Activated CD4-positive, alpha-beta T cell treated with anti-CD3 and anti-CD28 coated beads for 1 hour (primary cell): Measurements from ENCODE around the gene EIF5B.

Experiments used
- DNase-seq: peaks from one replicate; pipeline ENCODE4 v3.0.0-alpha.2; 2020

Gene EIF5B

DNA sequence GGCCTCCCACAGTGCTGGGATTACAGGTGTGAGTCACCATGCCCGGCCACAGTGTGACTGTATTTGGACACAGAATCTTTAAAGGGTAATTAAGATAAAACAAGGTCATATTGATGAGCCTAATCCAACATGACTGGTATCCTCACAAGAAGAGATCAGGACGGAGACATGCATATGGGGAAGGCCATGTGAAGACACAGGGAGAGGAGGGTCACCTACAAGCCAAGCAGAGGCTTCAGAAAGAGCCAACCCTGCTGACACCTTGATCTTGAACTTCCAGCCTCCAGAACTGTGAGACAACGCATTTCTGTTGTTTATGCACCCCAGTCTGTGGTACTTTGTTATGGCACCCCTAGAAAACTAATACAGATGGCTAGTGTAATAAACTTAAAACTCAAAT lies 80.2 kb downstream of the EIF5B start:
- no peak for DNase-seq

DNA sequence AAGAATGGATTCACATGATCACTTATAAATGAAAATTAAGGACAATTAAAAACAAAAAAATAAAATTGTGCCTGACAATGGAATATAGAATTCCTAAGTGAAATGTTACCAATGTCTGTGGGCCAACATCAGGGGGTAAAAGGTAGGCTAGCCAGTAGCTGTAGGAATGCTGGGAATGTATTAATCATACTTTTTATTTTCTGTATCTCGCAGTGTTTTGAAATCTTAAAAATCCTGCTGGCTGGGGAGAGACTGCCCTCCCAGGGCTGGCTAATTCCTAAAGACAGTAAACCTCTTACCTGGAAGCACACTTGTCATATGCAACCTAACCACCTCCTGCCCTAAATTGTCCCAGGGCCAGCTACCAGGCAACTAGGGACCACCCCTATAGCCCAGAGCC lies 82.8 kb downstream of the EIF5B start:
- no peak for DNase-seq

DNA sequence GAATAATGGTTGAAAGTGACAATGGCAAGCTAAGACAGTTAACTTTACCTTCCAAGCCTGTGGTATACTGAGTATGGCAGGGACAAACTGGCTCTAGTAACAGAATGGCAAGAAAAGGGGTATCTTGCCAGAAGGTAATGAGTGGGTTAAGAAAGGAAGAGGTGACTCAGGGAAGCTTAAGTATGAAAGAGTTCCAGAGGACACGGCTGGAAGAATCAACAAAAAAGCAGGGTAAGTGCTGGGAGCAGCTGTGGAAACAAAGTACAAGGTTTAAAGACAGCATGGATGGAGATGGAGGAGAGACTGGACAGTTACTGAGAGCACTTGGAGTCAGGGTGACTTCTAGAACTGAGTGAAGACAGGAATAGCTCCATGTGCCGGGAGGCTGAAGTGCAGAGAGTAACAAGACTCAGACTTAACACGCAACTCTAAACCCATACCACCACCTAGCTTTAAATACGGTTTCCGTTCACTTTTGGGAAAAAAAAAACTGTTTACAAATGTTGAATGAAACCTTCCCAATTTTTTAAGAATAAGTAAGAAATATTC lies 83.6 kb downstream of the EIF5B start:
- DNase-seq: no peak

DNA sequence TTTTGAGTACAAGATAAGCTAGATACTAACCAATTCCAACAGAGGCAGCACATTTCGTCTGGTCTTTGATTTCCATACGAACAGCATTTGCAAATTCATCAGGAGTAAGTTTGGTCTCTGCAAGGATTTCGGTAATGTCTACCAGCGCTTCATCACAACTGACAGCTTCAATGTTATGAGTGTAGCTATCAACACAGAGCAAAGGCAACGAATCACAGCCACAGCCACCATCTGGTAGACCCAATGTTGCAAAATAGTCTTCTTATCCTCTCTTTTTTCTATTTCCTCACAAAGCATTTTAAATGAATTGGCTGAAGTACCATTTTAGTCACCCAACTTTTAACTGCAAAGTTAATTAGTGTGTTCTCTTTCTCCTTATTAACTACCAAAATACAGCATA lies 84.3 kb downstream of the EIF5B start:
- no peak for DNase-seq

DNA sequence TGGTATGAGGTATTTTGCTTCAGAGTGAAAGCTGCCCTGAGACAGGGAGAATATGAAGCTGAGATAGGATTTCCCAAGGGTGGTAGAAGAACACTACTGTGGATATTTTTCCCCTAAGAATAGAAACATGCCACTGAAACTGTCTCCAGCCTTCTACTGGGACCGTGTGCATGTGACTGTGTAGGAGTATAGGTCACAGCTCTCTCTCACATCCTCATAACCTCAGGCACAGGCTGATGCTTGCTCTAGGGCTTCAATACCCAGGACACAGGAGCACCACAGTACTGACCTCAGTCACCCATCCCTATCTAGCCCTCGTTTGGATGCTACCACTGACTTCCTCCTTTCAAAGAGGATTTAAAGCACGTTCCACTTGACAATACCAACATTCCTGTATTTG lies 85.4 kb downstream of the EIF5B start:
- DNase-seq: no peak

DNA sequence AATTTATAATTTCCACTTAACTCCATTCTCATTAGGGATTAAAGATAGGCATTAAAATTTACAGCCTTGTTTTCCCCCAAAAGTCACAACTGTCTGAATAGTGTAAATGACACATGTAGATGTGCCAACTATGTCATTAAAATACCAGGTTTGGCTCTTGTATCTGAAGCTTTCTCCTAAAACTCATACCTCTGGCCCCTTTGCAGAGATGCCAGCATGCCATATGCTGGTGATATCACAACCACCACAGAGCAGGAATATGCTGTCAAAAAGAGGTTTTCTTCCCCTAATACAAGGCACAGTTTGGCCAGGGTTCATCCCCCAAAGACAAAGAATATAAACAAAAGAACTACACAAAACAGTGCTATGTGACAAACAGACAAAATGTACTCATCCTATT lies 87.2 kb downstream of the EIF5B start:
- DNase-seq: no peak

DNA sequence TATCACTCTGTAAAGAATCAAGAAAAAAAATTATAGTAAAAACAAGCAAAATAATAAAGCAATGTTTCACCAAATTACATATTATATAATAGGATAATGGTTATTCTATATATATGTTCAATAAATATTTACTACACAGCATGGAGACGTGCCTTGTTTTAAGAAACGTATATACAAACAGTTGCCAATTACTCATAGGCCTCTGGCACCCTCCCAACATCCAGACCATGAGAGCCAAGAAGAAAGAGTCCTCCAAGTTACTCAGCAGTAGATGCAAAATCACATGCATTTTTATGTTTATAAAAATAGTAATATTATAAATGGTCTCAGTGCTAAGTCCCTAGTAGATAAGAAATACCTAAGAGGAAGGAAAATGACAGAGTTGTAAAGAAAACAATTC lies 87.8 kb downstream of the EIF5B start:
- no peak for DNase-seq

DNA sequence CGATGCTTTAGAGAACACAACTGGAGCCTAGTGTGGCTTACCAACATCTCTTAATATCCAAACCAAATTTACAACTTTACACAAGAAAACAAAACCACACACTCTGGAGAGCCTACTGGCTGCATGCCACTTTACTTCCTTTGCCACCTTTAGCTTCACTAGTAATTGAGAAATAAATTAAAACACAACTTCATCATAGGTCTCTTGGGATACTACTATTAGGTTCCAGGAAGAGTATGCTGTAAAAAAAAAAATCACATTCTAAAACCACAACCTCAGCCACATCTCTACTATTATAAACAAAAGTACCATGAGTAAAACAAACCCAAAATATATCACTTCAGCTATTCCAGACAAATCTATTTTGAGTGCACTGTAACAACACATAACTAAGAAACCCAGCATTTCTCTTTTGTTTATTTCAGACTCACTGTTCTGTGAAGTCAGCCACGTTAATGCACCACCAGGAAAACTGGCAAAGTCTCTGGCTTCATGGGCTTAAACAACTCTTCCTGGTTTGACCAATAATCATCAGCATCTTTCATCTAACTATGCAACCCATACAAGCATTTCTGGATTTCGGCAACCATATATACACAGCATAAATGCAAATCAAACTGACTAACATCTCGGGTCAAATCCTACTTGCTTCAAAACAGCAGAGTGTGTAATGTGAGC lies 93.6 kb downstream of the EIF5B start:
- no peak for DNase-seq

DNA sequence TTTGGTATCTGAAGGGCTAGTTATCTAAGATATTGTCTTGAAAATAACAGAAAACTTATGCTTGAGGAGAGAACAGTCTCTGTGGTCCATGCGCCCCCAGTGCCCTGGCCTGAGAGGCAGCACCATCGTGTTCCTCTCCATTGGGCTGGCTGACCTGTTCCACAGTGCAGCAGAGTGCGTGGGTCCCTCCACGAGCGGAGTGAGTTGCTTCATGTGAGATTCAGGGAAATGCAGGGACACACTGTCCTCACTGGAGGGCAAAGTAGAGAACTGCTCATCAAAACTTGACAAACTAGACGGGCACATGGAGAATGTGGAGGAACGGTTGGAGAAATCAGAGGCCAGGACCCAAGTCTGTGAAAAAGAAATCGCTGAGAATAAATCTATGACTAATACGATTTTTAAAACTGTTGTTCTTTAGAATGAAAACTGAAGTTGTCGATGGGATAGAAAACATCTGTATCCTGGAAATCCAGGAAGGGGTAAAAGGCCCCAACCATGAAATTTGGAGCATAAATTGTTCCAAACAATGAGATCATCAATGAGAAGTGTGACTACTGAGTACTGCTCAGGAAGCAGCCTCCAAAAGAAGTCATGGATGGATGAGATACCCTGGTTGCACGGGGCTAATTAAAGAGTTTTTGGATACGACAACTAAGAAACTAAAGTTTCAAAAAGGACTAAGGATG lies 94.5 kb downstream of the EIF5B start:
- DNase-seq: no peak

DNA sequence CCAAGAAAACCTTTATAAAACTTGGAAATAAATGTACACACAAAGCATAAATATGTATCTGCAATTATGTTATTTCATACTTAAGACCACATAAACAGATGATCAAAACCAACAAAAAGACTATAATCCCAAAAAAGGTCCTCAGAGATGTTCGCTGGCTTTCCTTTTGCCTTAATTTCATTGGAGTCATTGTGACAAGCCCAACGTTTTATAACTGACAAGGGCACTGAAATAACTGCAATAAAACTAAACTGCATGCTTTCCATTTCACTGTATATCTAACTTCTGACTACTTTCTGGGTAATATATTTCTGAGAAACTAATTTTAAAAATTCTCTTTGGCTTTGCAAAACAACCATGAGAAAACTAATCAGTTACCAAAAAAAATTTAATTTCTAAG lies 96.2 kb downstream of the EIF5B start:
- DNase-seq: no peak

DNA sequence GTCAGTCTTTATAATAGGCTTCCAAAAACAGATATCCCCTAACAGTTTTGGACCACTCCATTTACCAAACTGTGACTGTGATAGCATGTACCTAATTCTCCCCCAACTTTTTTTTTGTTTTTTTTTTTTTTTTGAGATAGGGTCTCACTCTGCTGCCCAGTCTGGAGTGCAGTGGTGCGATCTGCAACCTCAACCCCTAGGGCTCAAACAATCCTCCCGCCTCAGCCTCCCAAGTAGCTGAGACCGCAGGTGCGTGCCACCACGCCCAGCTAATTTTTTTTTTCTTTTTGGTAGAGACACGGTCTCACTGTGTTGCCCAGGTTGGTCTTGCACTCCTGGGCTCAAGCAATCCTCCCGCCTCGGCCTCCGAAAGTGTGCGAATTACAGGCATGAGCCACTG lies 99.7 kb downstream of the EIF5B start:
- no peak for DNase-seq

DNA sequence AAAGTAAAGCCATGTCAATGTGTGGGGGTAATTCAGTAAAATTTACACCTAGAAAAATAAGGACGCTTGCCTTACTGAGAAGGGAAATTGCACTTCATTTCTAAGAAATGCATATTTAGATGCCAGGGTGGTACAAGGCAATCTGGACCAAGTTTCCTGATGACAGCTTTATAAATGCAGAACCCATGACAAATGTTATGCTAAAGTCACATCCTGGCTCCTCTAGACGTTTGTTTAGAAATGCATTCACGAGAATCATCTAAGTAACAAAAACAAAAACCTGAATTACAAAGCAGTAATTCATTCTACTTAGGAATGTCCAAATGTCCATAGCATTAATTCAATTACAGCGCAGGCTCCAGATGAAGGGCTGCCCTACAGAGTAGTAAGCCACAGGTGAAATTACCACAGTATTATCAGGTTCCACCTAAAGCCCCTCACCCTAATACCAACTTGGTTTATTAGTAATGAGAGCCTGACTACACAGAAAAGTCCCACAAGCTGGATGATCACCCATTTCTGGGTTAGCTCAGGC lies 102.8 kb downstream of the EIF5B start:
- DNase-seq: no peak

DNA sequence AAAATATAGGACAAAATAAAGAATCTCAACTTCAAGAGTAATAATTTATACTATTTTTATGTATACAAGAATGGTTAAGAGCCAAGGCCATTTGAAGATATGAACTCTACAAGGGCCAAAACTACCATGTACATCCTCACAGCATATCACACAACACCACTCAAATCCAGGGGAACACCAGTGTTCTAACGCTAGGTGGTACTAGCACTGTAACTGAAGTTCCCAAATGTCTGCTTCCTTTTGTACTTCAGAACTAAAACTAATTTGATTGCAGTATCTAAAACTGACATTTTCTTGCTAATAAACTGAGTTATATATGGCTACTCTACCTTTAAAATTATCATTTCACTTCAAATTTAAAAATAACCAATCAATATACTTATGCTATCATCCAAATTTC lies 105.6 kb downstream of the EIF5B start:
- DNase-seq: no peak

DNA sequence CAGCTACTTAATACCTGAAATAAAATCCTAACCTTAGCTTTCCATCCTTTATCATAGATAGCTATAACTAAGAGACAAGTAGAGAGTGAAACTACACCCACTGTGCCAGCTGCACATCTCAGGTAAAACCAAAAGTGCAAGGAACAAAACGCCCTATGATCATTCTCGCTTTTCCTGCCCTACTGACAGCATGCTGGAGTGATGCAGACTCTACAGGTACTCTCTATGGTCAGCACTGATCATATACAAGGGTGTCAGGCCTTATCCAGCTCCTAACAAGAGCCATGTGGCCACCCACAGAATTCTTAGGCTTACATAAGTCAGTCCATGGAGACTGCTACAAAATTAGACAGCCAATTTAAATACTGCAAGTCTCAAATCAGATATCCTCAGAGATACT lies 107.0 kb downstream of the EIF5B start:
- no peak for DNase-seq

DNA sequence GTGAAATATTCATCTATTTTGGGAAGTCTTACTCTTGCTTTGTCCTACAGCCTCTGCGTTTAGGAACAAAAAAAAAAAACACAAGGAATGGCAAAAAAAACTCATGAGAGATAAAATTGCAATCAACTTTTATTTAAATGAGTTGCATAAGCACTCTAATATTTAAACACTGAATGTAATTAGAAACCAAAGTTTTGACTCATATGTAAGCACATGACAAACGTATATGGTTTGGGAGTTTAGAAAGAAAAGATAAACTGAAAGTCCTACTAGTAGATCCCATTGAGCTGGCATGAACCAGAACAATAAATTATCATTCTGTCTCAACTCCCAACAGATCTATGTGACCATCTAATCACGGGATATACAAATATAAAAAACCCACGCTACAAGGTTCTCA lies 107.9 kb downstream of the EIF5B start:
- DNase-seq: no peak

DNA sequence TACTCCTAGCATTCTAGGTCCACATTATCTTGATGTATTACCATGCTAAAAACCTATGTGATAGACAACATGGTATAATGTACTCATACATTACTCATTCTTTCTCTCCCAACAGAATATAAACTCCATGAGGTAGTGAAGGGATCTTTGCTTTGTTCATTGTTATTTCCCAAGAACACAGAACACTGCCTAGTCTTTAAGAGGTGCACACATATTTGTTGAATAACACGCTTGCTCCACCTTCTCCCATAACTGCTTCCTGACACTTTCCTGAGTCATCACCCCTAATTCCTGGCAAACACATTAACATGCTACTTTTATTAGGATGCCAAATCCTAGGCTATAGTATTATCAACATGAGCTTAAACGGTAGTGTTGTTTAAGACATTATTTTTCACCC lies 111.4 kb downstream of the EIF5B start:
- no peak for DNase-seq

DNA sequence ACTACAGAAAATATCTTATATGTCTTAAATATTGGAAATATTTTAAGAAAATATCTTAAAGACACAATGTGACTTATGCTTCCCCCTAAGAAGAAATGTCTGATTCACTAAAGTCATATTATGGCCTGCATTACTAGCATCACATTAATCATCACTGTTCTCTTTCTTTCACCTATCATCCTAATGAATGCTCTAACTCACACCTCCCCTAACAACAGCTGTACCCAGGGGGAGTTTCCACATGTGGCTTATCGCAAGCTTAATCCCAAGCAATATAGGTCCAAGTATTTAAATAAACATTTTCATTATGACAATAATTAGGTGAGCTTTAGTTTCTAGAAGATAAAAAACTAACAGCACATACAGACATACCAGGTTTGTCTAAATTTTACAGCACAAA lies 113.0 kb downstream of the EIF5B start:
- no peak for DNase-seq
